Adrenal gland (tissue), 12 donors: ENCODE measurements around the gene ARV1. TPM values are rescaled to one million over a fixed set of nuclear protein-coding genes. Genes with fewer than 3 reads are reported as not detected.

Experiments
- DNase-seq, 7 donors: peaks; one replicate each; pipeline ENCODE4 v3.0.0-alpha.2; 2019 to 2020
- H3K27ac ChIP-seq, 5 donors: fragments of 200-600 bp; sonication (generic) in 4 of 5; 1 replicate in 3 of 5; 2 replicates in 2 of 5; pipeline versions ENCODE4 v1.5.1 to v1.8.0; 2016 to 2020; ENCODE audit warnings: mild to moderate bottlenecking in 1 of 5
- H3K27me3 ChIP-seq: fragments of 200-600 bp; 2 replicates; pipeline ENCODE4 v1.8.0; 2021
- H3K36me3 ChIP-seq, 2 donors: fragments of 200-600 bp; replicated peaks in 1 of 2; 1 replicate in 1 of 2; 2 replicates in 1 of 2; pipeline versions ENCODE4 v1.5.1 to v1.8.0; 2018 to 2022
- H3K4me1 ChIP-seq, 2 donors: fragments of 200-600 bp; replicated peaks in 1 of 2; 1 replicate in 1 of 2; 2 replicates in 1 of 2; pipeline versions ENCODE4 v1.5.1 to v1.8.0; 2018 to 2021
- H3K4me3 ChIP-seq, 4 donors: fragments of 200-600 bp; sonication (generic) in 3 of 4; one replicate each; pipeline ENCODE4 v1.5.1; 2016 to 2018
- H3K9me3 ChIP-seq, 3 donors: fragments of 200-600 bp; sonication (generic) in 1 of 3; replicated peaks in 1 of 3; 1 replicate in 2 of 3; 2 replicates in 1 of 3; pipeline versions ENCODE4 v1.5.1 to v1.8.0; 2016 to 2021
- CTCF ChIP-seq, 6 experiments: fragments of 450-650 bp in 4 of 6; fragments of 200-600 bp in 2 of 6; sonication (generic) in 1 of 6; IDR thresholded peaks; 1 replicate in 5 of 6; 2 replicates in 1 of 6; pipeline versions ENCODE4 v1.5.1 to v1.8.0; 2016 to 2021; ENCODE audit warnings: antibody characterized with exemption in 6 of 6, mild to moderate bottlenecking in 2 of 6, moderate library complexity in 1 of 6
- POLR2A ChIP-seq, 2 donors: fragments of 450-650 bp; IDR thresholded peaks; one replicate each; pipeline ENCODE4 v1.6.1; 2017; ENCODE audit warnings: antibody characterized with exemption in 2 of 2, mild to moderate bottlenecking in 2 of 2, moderate library complexity in 1 of 2
- whole genome bisulfite sequencing, 4 donors: extraction: QIAGEN DNeasy Blood & Tissue Kit in 2 of 4; methylation state at CpG; one replicate each; pipeline versions ENCODE4 v1.1.5 to v1.1.7; 2013 to 2017; 5-methylcytosine and 5-hydroxymethylcytosine counted together
- intact Hi-C, 2 donors: fragments of 100-400 bp; cut with DNase I; formaldehyde crosslinking; loops; one replicate each; pipeline versions ENCODE4 v1.14.1 to v1.15.0; 2022 to 2023
- polyA plus RNA-seq, 3 donors: library from polyadenylated mRNA; stranded (reverse); fragments of 200-250 nt in 2 of 3; fragments of 350-450 nt in 1 of 3; fragmentation: Illumina TruSeq in 1 of 3; extraction: RNeasy Lipid Tissue Mini Kit (QIAGEN cat#74804) in 1 of 3; gene quantifications; one replicate each; pipeline ENCODE4 v1.2.3, GENCODE V29; 2013 to 2014
- total RNA-seq, 9 donors: library from RNA; depleted of rRNA in 4 of 9; stranded (reverse); fragments of >200 nt in 4 of 9; fragments of 120-200 nt in 1 of 9; fragmentation: NEBNext Ultra II Directional in 1 of 9; extraction: Animal tissue kit (Norgen Biotek cat#: 25700) in 1 of 9; gene quantifications; one replicate each; pipeline versions ENCODE4 v1.1.0 to v1.2.4, GENCODE V29; 2013 to 2023
- donor health status: healthy with polysubstance abuse.
- donor health status: Bipolar disorder and iron deficiency.
- donor health status: DM: yes; HTN: yes; CAD: no.
- donor health status: DM: no; HTN: no; CAD: no.
- donor health status: DM: no; HTN: no; CAD: no.
- donor health status: DM: yes; HTN: yes; CAD: no.

The ARV1 gene
- total and polyA plus RNA-seq, 12 donors: 20.1 to 81.5 (median 23.9) TPM

DNA sequence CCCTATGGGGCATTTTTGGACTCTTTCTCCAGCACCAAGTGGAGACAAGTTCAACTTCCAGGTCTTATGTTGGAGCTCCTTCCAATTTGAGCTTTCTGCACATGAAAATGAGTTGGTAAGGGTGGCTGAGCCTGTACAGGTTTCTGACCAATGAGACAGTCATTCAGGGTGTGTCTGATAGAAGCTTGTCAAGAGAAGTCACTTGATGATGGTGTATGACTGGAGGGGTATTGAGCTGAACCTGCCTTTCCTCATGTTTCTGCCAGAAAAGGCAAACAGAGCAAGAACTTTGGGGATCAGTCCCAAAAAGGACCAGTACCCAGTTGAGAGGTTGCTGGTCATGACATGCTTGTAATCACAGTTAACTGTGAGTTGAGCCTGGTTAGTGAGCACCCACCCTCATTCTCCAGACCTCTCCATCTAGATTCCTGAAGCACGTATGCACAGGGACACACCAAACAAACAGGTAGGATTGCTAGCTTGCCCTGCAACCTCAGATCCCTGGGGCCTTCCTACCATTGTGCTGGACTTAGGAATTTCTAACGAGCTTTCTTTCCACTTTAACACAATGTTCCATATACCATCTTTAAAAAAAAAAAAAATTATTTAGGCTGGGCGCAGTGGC lies 34.6 kb downstream of the ARV1 start:
- Histone ChIP-seq H3K27ac (no peak overlapping the region), H3K4me3 (no peak overlapping the region), H3K4me1 (no peaks in the 10 kb centered on the region), H3K27me3 (no peaks in the 10 kb centered on the region), H3K9me3 (no peaks in the 10 kb centered on the region), H3K36me3 (no peaks in the 10 kb centered on the region)
- DNase-seq: no peak
- 83 to 91% (median 86%) methylated on average over 3 of the region's 3 CpGs for WGBS, 4 donors
- no peak for TF ChIP-seq CTCF (IDR thresholded peaks at IDR 0.05)
- TF ChIP-seq POLR2A (IDR thresholded peaks at IDR 0.05): no peak
- intact Hi-C loops: no loop called here

- no peaks in the 10 kb centered on the region for H3K36me3 ChIP-seq
- intact Hi-C loops: no loop called here
- no peak for TF ChIP-seq CTCF (IDR thresholded peaks at IDR 0.05)
- no peak for TF ChIP-seq POLR2A (IDR thresholded peaks at IDR 0.05)
Observed at GRCh38 chr1:231016234-231016633, 37.3 kb downstream of the ARV1 start.

DNA sequence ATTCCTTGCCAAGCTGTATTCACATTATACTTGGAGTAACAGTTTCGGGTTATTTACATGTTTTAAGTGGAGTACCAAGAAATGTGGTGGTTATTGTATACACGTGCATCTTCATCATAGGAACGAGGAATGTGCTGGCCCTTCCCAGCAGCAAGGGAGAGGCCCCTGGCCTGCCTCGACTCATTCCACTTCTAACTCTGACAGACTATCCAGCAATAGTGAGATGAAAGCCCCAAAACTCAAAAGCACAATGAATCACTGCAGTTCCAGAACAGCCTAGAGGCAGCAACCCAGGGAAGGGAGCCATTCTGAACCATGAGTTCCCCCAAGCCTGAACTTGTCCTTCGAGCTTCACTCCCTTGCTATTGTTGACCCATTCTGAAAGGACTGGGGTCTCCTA lies 38.1 kb downstream of the ARV1 start:
- Histone ChIP-seq H3K27ac (no peak overlapping the region), H3K9me3 (no peaks in the 10 kb centered on the region), H3K27me3 (no peaks in the 10 kb centered on the region), H3K4me1 (no peaks in the 10 kb centered on the region), H3K36me3 (no peaks in the 10 kb centered on the region), H3K4me3 (no peak overlapping the region)
- TF ChIP-seq CTCF (IDR thresholded peaks at IDR 0.05): no peak
- TF ChIP-seq POLR2A (IDR thresholded peaks at IDR 0.05): no peak
- intact Hi-C loops: no loop called here
- WGBS, 4 donors: 89 to 94% (median 91%) methylated on average over 5 of the region's 5 CpGs
- no peak for DNase-seq

More at GRCh38 chr1:231016234-231016633, 37.3 kb downstream of the ARV1 start:
- H3K27me3 ChIP-seq: no peaks in the 10 kb centered on the region
- H3K4me1 ChIP-seq: no peaks in the 10 kb centered on the region
- no peak overlapping the region for H3K4me3 ChIP-seq
- 95 to 97% (median 95%) methylated on average over 6 of the region's 6 CpGs for WGBS, 4 donors
- no peaks in the 10 kb centered on the region for H3K9me3 ChIP-seq
- H3K27ac ChIP-seq: no peak overlapping the region
- no peak for DNase-seq

- H3K9me3 ChIP-seq: no peaks in the 10 kb centered on the region
- no peaks in the 10 kb centered on the region for H3K36me3 ChIP-seq
- TF ChIP-seq POLR2A (IDR thresholded peaks at IDR 0.05) (no peak), CTCF (IDR thresholded peaks at IDR 0.05) (no peak)
- no peak for DNase-seq
- WGBS, 4 donors: 86 to 93% (median 91%) methylated on average over 5 to 14 of the region's 14 CpGs
- intact Hi-C loops: no loop called here
- H3K4me1 ChIP-seq: no peaks in the 10 kb centered on the region
- H3K27me3 ChIP-seq: no peaks in the 10 kb centered on the region
- H3K4me3 ChIP-seq: no peak overlapping the region
- peak overlapping the region in 1 of 5 donors; percentile 50 for H3K27ac ChIP-seq
Observed at GRCh38 chr1:231019711-231020110, 40.8 kb downstream of the ARV1 start.
